DOHH2 (cell line): ENCODE data around the gene TMEM97.
"Not testable (repeated sequence)": the region's sequence is repeated elsewhere in the genome, so short reads cannot be mapped to it uniquely, and the experiment has no call there.

Experiments
- H3F3A ChIP-seq: fragments of 200-600 bp; sonication (generic), shearing (Covaris generic); 2 replicates; pipeline ENCODE4 v1.6.0; 2016; ENCODE audit warnings: antibody characterized with exemption, mild to moderate bottlenecking; ENCODE audit not compliant: control insufficient read depth, insufficient read depth
- H3K27ac ChIP-seq: fragments of 200-600 bp; sonication (generic); 2 replicates; pipeline ENCODE4 v1.5.1; 2014; ENCODE audit warnings: low read depth, mild to moderate bottlenecking, low read length, moderate library complexity
- H3K27me3 ChIP-seq: fragments of 200-600 bp; sonication (generic); 2 replicates; pipeline ENCODE4 v1.6.1; 2014; ENCODE audit warnings: mild to moderate bottlenecking, low read length, mixed read lengths; ENCODE audit not compliant: control insufficient read depth
- H3K36me3 ChIP-seq: fragments of 200-600 bp; sonication (generic); 2 replicates; pipeline ENCODE4 v1.6.1; 2014; ENCODE audit warnings: mild to moderate bottlenecking, low read length, moderate library complexity, mixed read lengths; ENCODE audit not compliant: control insufficient read depth
- H3K4me1 ChIP-seq: fragments of 200-600 bp; sonication (generic); 2 replicates; pipeline ENCODE4 v1.6.1; 2014; ENCODE audit warnings: mild to moderate bottlenecking, low read length, mixed read lengths; ENCODE audit not compliant: control insufficient read depth
- H3K4me2 ChIP-seq: fragments of 200-600 bp; sonication (generic); 2 replicates; pipeline ENCODE4 v1.6.0; 2014; ENCODE audit warnings: mild to moderate bottlenecking, low read length, moderate library complexity
- H3K4me3 ChIP-seq: fragments of 200-600 bp; sonication (generic); 2 replicates; pipeline ENCODE4 v1.5.1; 2014; ENCODE audit warnings: mild to moderate bottlenecking, low read length, mixed read lengths
- H3K79me2 ChIP-seq: fragments of 200-600 bp; sonication (generic); 2 replicates; pipeline ENCODE4 v1.6.1; 2014; ENCODE audit warnings: mild to moderate bottlenecking, low read length, mixed read lengths; ENCODE audit not compliant: control insufficient read depth
- H3K9me2 ChIP-seq: fragments of 200-600 bp; sonication (generic); replicated peaks from 2 replicates; pipeline ENCODE4 v1.6.1; 2014; ENCODE audit warnings: mild to moderate bottlenecking, low read length, mixed read lengths; ENCODE audit not compliant: control insufficient read depth
- H3K9me3 ChIP-seq: fragments of 200-600 bp; sonication (generic); 2 replicates; pipeline ENCODE4 v1.6.1; 2014; ENCODE audit warnings: antibody characterized with exemption, low read length, mixed read lengths; ENCODE audit not compliant: control insufficient read depth, insufficient read depth
- H4K20me1 ChIP-seq: fragments of 200-600 bp; sonication (generic); 2 replicates; pipeline ENCODE4 v1.6.0; 2014; ENCODE audit warnings: low read depth, mild to moderate bottlenecking, antibody characterized with exemption, low read length, moderate library complexity; ENCODE audit not compliant: control insufficient read depth, insufficient read depth
- CTCF ChIP-seq: fragments of 200-600 bp; sonication (generic); IDR thresholded peaks from one replicate; pipeline ENCODE4 v1.5.1; 2014; ENCODE audit warnings: antibody characterized with exemption, mild to moderate bottlenecking, low read depth, low read length; ENCODE audit not compliant: poor library complexity, severe bottlenecking
- EZH2phosphoT487 ChIP-seq: fragments of 200-600 bp; sonication (generic); IDR thresholded peaks from 2 replicates; pipeline ENCODE4 v1.6.1; 2017; ENCODE audit warnings: borderline replicate concordance, mild to moderate bottlenecking, antibody characterized with exemption, low read length, moderate library complexity, mixed read lengths

TMEM97 gene

GRCh38 chr17:28271431-28271830 lies 47.6 kb upstream of the TMEM97 start:
- Histone ChIP-seq H3K9me2 (no peaks in the 10 kb centered on the region), H3F3A (no peaks in the 10 kb centered on the region), H3K4me1 (no peaks in the 10 kb centered on the region), H3K36me3 (no peaks in the 10 kb centered on the region), H3K27ac (no peak overlapping the region), H3K4me2 (no peak overlapping the region), H4K20me1 (no peaks in the 10 kb centered on the region), H3K27me3 (peaks cover 60% of the 10 kb centered on the region), H3K79me2 (no peaks in the 10 kb centered on the region), H3K4me3 (no peak overlapping the region), H3K9me3 (no peaks in the 10 kb centered on the region; the same call in 1 of the 2 replicates)
- TF ChIP-seq CTCF (no peak), EZH2phosphoT487 (no peak)

GRCh38 chr17:28272166-28272565 lies 46.8 kb upstream of the TMEM97 start:
- H3K79me2 ChIP-seq = no peaks in the 10 kb centered on the region
- H3K9me3 ChIP-seq = no peaks in the 10 kb centered on the region; the same call in 1 of the 2 replicates
- no peaks in the 10 kb centered on the region for H4K20me1 ChIP-seq
- H3K4me1 ChIP-seq = no peaks in the 10 kb centered on the region
- no peaks in the 10 kb centered on the region for H3F3A ChIP-seq
- H3K27me3 ChIP-seq = peaks cover 68% of the 10 kb centered on the region
- H3K36me3 ChIP-seq = no peaks in the 10 kb centered on the region
- no peaks in the 10 kb centered on the region for H3K9me2 ChIP-seq
- H3K4me2 ChIP-seq = no peak overlapping the region
- no peak overlapping the region for H3K27ac ChIP-seq
- no peak for TF ChIP-seq CTCF
- H3K4me3 ChIP-seq = no peak overlapping the region

GRCh38 chr17:28273341-28273740 lies 45.7 kb upstream of the TMEM97 start:
- not testable (repeated sequence) for H3K9me3 ChIP-seq, H3K4me3 ChIP-seq, H3F3A ChIP-seq, H3K9me2 ChIP-seq, H4K20me1 ChIP-seq, H3K4me1 ChIP-seq, H3K4me2 ChIP-seq, H3K79me2 ChIP-seq, H3K36me3 ChIP-seq, H3K27ac ChIP-seq
- peaks cover 76% of the 10 kb centered on the region for H3K27me3 ChIP-seq

- no peaks in the 10 kb centered on the region for H3K9me3 ChIP-seq
- no peaks in the 10 kb centered on the region for H4K20me1 ChIP-seq
- H3F3A ChIP-seq = no peaks in the 10 kb centered on the region
- H3K27ac ChIP-seq = no peak overlapping the region
- H3K27me3 ChIP-seq = peaks cover 80% of the 10 kb centered on the region
- TF ChIP-seq EZH2phosphoT487 (no peak), CTCF (no peak)
- peaks cover 11% of the 10 kb centered on the region for H3K4me1 ChIP-seq
- H3K9me2 ChIP-seq = no peaks in the 10 kb centered on the region
- H3K36me3 ChIP-seq = no peaks in the 10 kb centered on the region
- no peak overlapping the region for H3K4me2 ChIP-seq
- H3K79me2 ChIP-seq = no peaks in the 10 kb centered on the region
- H3K4me3 ChIP-seq = no peak overlapping the region
Measured at GRCh38 chr17:28274591-28275265, 44.3 kb upstream of the TMEM97 start.
